HG03159 (cell line): ENCODE data around the gene HOMER3.
"Not testable (repeated sequence)": the region's sequence is repeated elsewhere in the genome, so short reads cannot be mapped to it uniquely, and the experiment has no call there.

Source experiments
- ATAC-seq: cut with Tn5 transposase; IDR thresholded peaks from one replicate; pipeline ENCODE4 v1.9.1; 2021; ENCODE audit warnings: mild to moderate bottlenecking, moderate library complexity; ENCODE audit not compliant: unreplicated experiment

The HOMER3 gene

GRCh38 chr19:18955042-18955441, 14.0 kb upstream of the HOMER3 start:
- ATAC-seq, result no peak

- ATAC-seq, result no peak
These were observed 13.1 kb upstream of the HOMER3 start for GRCh38 chr19:18954094-18954493.

- ATAC-seq, result not testable (repeated sequence)
These were observed 11.5 kb upstream of the HOMER3 start for GRCh38 chr19:18952364-18953003.

GRCh38 chr19:18951721-18952281, 10.8 kb upstream of the HOMER3 start:
- ATAC-seq, result no peak

- ATAC-seq, result no peak
These were observed 8.8 kb upstream of the HOMER3 start for GRCh38 chr19:18949858-18950257.

GRCh38 chr19:18948976-18949356, 7.9 kb upstream of the HOMER3 start:
- no peak for ATAC-seq

- ATAC-seq, result no peak
These were observed 7.3 kb upstream of the HOMER3 start for GRCh38 chr19:18948075-18948975.

GRCh38 chr19:18946918-18947317, 5.9 kb upstream of the HOMER3 start:
- no peak for ATAC-seq

- no peak for ATAC-seq
These were observed 5.3 kb upstream of the HOMER3 start for GRCh38 chr19:18946335-18946734.

- no peak for ATAC-seq
These were observed 4.3 kb upstream of the HOMER3 start for GRCh38 chr19:18945297-18945696.

- ATAC-seq, result no peak
These were observed 2.4 kb upstream of the HOMER3 start for GRCh38 chr19:18943465-18943864.

GRCh38 chr19:18942692-18943091, 1.7 kb upstream of the HOMER3 start:
- no peak for ATAC-seq

- no peak for ATAC-seq
These were observed 774 bp upstream of the HOMER3 start for GRCh38 chr19:18941628-18942354.

GRCh38 chr19:18939922-18940768, 872 bp downstream of the HOMER3 start:
- no peak for ATAC-seq

GRCh38 chr19:18939163-18939562, 1.9 kb downstream of the HOMER3 start:
- ATAC-seq, result no peak

- ATAC-seq, result no peak
These were observed 7.7 kb downstream of the HOMER3 start for GRCh38 chr19:18933297-18933696.

GRCh38 chr19:18932216-18932841, 8.7 kb downstream of the HOMER3 start:
- ATAC-seq, result no peak

- no peak for ATAC-seq
These were observed 9.5 kb downstream of the HOMER3 start for GRCh38 chr19:18931316-18932162.

- ATAC-seq, result no peak
These were observed 11.7 kb downstream of the HOMER3 start for GRCh38 chr19:18929311-18929710.
